ENCODE data around the gene PAPOLA. TPM values are rescaled to one million over a fixed set of nuclear protein-coding genes. Genes with fewer than 3 reads are reported as not detected.

The PAPOLA gene
- total and polyA plus RNA-seq, 9 of the 15 experiments (the other 6 are each of a cell fraction or from before 2014, with no cell fraction given), result 51.1 to 199 (median 95.8) TPM

GRCh38 chr14:96581902-96582301, 79.7 kb downstream of the PAPOLA start:
- BruUV-seq (replicated peaks), result no TSS peak
- FAIRE-seq (peak; percentile 54), DNase-seq (ENCODE audit: extremely low read depth in 1 of 4, low spot score in 3 of 4) (peak; percentile 45 to 60 (median 54)), ATAC-seq (peak; percentile 50)
- ChIA-PET CTCF (ENCODE audit: low intra/inter-chr PET ratio) (no interaction called here), POLR2A (no interaction called here)
- H3K36me3 ChIP-seq (ENCODE audit: control insufficient read depth, insufficient read depth, low read length), result no peaks in the 10 kb centered on the region
- no peaks in the 10 kb centered on the region for H4K20me1 ChIP-seq (replicated peaks; ENCODE audit: control insufficient read depth, insufficient read depth, low read length)
- WGBS (ENCODE audit: insufficient coverage, low coverage, missing lambda C conversion rate), result 57% methylated on average over 7 of the region's 7 CpGs
- peaks cover 22 to 38% of the 10 kb centered on the region in 2 experiments for H3K27me3 ChIP-seq (ENCODE audit: control insufficient read depth in 2 of 2, insufficient read depth in 2 of 2, low read length in 2 of 2)
- H3K4me1 ChIP-seq (replicated peaks in 1 of 2; ENCODE audit: control insufficient read depth in 2 of 2, insufficient read depth in 2 of 2, low read length in 2 of 2), result peaks cover 6 to 19% of the 10 kb centered on the region in 2 experiments; a peak in 4 of 5 replicates
- in situ Hi-C loops (cut with MboI) (loop anchor here (5.0 to 25.0 kb wide), 4 partner anchors 90 to 705 kb away; no protein-coding TSS in a partner anchor), intact Hi-C loops (cut with micrococcal nuclease) (loop anchor here (5.0 to 10.0 kb wide), 3 partner anchors 85 to 553 kb away; no protein-coding TSS in a partner anchor)
- no peaks in the 10 kb centered on the region for H3K9me1 ChIP-seq (ENCODE audit: control insufficient read depth, insufficient read depth, low read length)
- no peak overlapping the region for H3K27ac ChIP-seq (ENCODE audit: extremely low read depth, low read depth, low read length)
- no peaks in the 10 kb centered on the region for H3K9me3 ChIP-seq (replicated peaks; ENCODE audit: control insufficient read depth, insufficient read depth, low read depth, low read length)
- no peak overlapping the region for H3K9ac ChIP-seq (ENCODE audit: insufficient read depth in 1 of 2, low read depth in 2 of 2, low read length in 2 of 2)
- H3K4me3 ChIP-seq, result no peak overlapping the region
- H3K4me2 ChIP-seq (ENCODE audit: insufficient read depth, low read length), result no peak overlapping the region
- no peak for TF ChIP-seq ARID3B (CRISPR knock-in tag; IDR thresholded peaks at IDR 0.05; ENCODE audit: borderline replicate concordance)
- peak; percentile 37 for TF ChIP-seq ZFP36 (IDR thresholded peaks at IDR 0.05; ENCODE audit: low read depth, low read length, partially characterized antibody)
- no peaks in the 10 kb centered on the region for H3K79me2 ChIP-seq (ENCODE audit: control insufficient read depth, insufficient read depth, low read length)
- no peak overlapping the region for H2AFZ ChIP-seq (ENCODE audit: low read depth, low read length)

GRCh38 chr14:96582411-96582961, 80.3 kb downstream of the PAPOLA start:
- no peaks in the 10 kb centered on the region for H3K79me2 ChIP-seq (ENCODE audit: control insufficient read depth, insufficient read depth, low read length)
- DNase-seq (ENCODE audit: extremely low read depth in 1 of 4, low spot score in 3 of 4) (no peak), ATAC-seq (no peak), FAIRE-seq (no peak)
- TF ChIP-seq CREB3 (tag; conservative IDR thresholded peaks at IDR 0.05; ENCODE audit: low read depth), result no peak
- no peaks in the 10 kb centered on the region for H3K9me1 ChIP-seq (ENCODE audit: control insufficient read depth, insufficient read depth, low read length)
- WGBS (ENCODE audit: insufficient coverage, low coverage, missing lambda C conversion rate), result 23% methylated on average over 12 of the region's 12 CpGs
- no peaks in the 10 kb centered on the region for H4K20me1 ChIP-seq (replicated peaks; ENCODE audit: control insufficient read depth, insufficient read depth, low read length)
- no peak overlapping the region for H2AFZ ChIP-seq (ENCODE audit: low read depth, low read length)
- H3K9ac ChIP-seq (ENCODE audit: insufficient read depth in 1 of 2, low read depth in 2 of 2, low read length in 2 of 2), result no peak overlapping the region
- intact Hi-C loops (cut with micrococcal nuclease), result loop anchor here (5.0 to 10.0 kb wide), 3 partner anchors 85 to 552 kb away; no protein-coding TSS in a partner anchor
- in situ Hi-C loops (cut with MboI), result loop anchor here (5.0 to 25.0 kb wide), 4 partner anchors 90 to 705 kb away; no protein-coding TSS in a partner anchor
- no TSS peak for BruUV-seq (replicated peaks)
- H3K4me2 ChIP-seq (ENCODE audit: insufficient read depth, low read length), result no peak overlapping the region
- no peak overlapping the region for H3K4me3 ChIP-seq
- POLR2A ChIA-PET, result no interaction called here
- no peaks in the 10 kb centered on the region for H3K36me3 ChIP-seq (ENCODE audit: control insufficient read depth, insufficient read depth, low read length)
- CTCF ChIA-PET (ENCODE audit: low intra/inter-chr PET ratio), result no interaction called here
- no peak overlapping the region for H3K27ac ChIP-seq (ENCODE audit: extremely low read depth, low read depth, low read length)
- peaks cover 24 to 44% of the 10 kb centered on the region in 2 experiments for H3K27me3 ChIP-seq (ENCODE audit: control insufficient read depth in 2 of 2, insufficient read depth in 2 of 2, low read length in 2 of 2)
- H3K4me1 ChIP-seq (replicated peaks in 1 of 2; ENCODE audit: control insufficient read depth in 2 of 2, insufficient read depth in 2 of 2, low read length in 2 of 2), result peaks cover 6 to 19% of the 10 kb centered on the region in 2 experiments; a peak in 4 of 5 replicates
- H3K9me3 ChIP-seq (replicated peaks; ENCODE audit: control insufficient read depth, insufficient read depth, low read depth, low read length), result no peaks in the 10 kb centered on the region

Measured in K562 (cell line).